ENCODE measurements around the gene CD1C. TPM values are rescaled to one million over a fixed set of nuclear protein-coding genes. Genes with fewer than 3 reads are reported as not detected.

CD1C gene
- total and polyA plus RNA-seq, 7 donors, result 0.99 to 9.9 (median 1.2) TPM; not detected in 2

GRCh38 chr1:158286487-158286886, 3.2 kb upstream of the CD1C start:
- WGBS, 2 donors, result 69 to 74% methylated on average over 4 of the region's 4 CpGs
- Histone ChIP-seq H3K4me3 (no peak overlapping the region), H3K36me3 (no peaks in the 10 kb centered on the region), H3K27me3 (no peaks in the 10 kb centered on the region), H3K27ac (no peak overlapping the region), H3K4me1 (no peaks in the 10 kb centered on the region), H3K9me3 (no peaks in the 10 kb centered on the region)
- TF ChIP-seq EP300 (IDR thresholded peaks at IDR 0.05) (no peak), POLR2A (IDR thresholded peaks at IDR 0.05) (no peak)
- no peak for DNase-seq
- intact Hi-C loops (cut with DNase I), result no loop called here

GRCh38 chr1:158286941-158287346, 2.8 kb upstream of the CD1C start:
- Histone ChIP-seq H3K36me3 (no peaks in the 10 kb centered on the region), H3K27ac (no peak overlapping the region), H3K9me3 (no peaks in the 10 kb centered on the region), H3K4me3 (no peak overlapping the region), H3K4me1 (no peaks in the 10 kb centered on the region), H3K27me3 (no peaks in the 10 kb centered on the region)
- no peak for TF ChIP-seq POLR2AphosphoS5 (IDR thresholded peaks at IDR 0.05)
- TF ChIP-seq CTCF (IDR thresholded peaks at IDR 0.05), result no peak
- no peak for TF ChIP-seq POLR2A (IDR thresholded peaks at IDR 0.05)
- TF ChIP-seq EP300 (IDR thresholded peaks at IDR 0.05), result no peak
- WGBS, 2 donors, result 74 to 81% methylated on average over 1 of the region's 1 CpG
- intact Hi-C loops (cut with DNase I), result no loop called here
- DNase-seq, result no peak

GRCh38 chr1:158290321-158290844, 660 bp downstream of the CD1C start:
- no peak overlapping the region for H3K27ac ChIP-seq
- no peak overlapping the region for H3K4me3 ChIP-seq
- no peak for DNase-seq
- 65 to 79% methylated on average over 5 of the region's 5 CpGs for WGBS, 2 donors
- no peak for TF ChIP-seq CTCF (IDR thresholded peaks at IDR 0.05)
- TF ChIP-seq POLR2A (IDR thresholded peaks at IDR 0.05), result no peak
- TF ChIP-seq POLR2AphosphoS5 (IDR thresholded peaks at IDR 0.05), result no peak
- no peak for TF ChIP-seq EP300 (IDR thresholded peaks at IDR 0.05)
- intact Hi-C loops (cut with DNase I), result no loop called here
- no peaks in the 10 kb centered on the region for H3K27me3 ChIP-seq
- no peaks in the 10 kb centered on the region for H3K4me1 ChIP-seq
- H3K36me3 ChIP-seq, result no peaks in the 10 kb centered on the region
- H3K9me3 ChIP-seq, result no peaks in the 10 kb centered on the region

GRCh38 chr1:158295791-158296190, 6.1 kb downstream of the CD1C start:
- no peaks in the 10 kb centered on the region for H3K27me3 ChIP-seq
- peaks cover 0 to 5% (median 0%) of the 10 kb centered on the region in 4 donors for H3K9me3 ChIP-seq
- DNase-seq, result no peak
- no peaks in the 10 kb centered on the region for H3K36me3 ChIP-seq
- intact Hi-C loops (cut with DNase I), result no loop called here
- TF ChIP-seq CTCF (IDR thresholded peaks at IDR 0.05) (no peak), EP300 (IDR thresholded peaks at IDR 0.05) (no peak), POLR2AphosphoS5 (IDR thresholded peaks at IDR 0.05) (no peak), POLR2A (IDR thresholded peaks at IDR 0.05) (no peak)
- no peak overlapping the region for H3K4me3 ChIP-seq
- H3K4me1 ChIP-seq, result no peaks in the 10 kb centered on the region
- WGBS, 2 donors, result 92 to 93% methylated on average over 2 of the region's 2 CpGs
- H3K27ac ChIP-seq, result no peak overlapping the region

GRCh38 chr1:158310623-158311022, 20.9 kb downstream of the CD1C start:
- peaks cover 0 to 3% (median 1%) of the 10 kb centered on the region in 4 donors for H3K9me3 ChIP-seq
- no peaks in the 10 kb centered on the region for H3K36me3 ChIP-seq
- TF ChIP-seq CTCF (IDR thresholded peaks at IDR 0.05), result no peak
- no peak for TF ChIP-seq POLR2AphosphoS5 (IDR thresholded peaks at IDR 0.05)
- no peak for TF ChIP-seq POLR2A (IDR thresholded peaks at IDR 0.05)
- no peak for TF ChIP-seq EP300 (IDR thresholded peaks at IDR 0.05)
- H3K4me3 ChIP-seq, result no peak overlapping the region
- no peaks in the 10 kb centered on the region for H3K4me1 ChIP-seq
- no peaks in the 10 kb centered on the region for H3K27me3 ChIP-seq
- no peak overlapping the region for H3K27ac ChIP-seq
- DNase-seq, result no peak
- intact Hi-C loops (cut with DNase I), result no loop called here
- 73 to 81% methylated on average over 1 of the region's 1 CpG for WGBS, 2 donors
